ENCODE measurements around the gene UGT1A6.

Gene UGT1A6

DNA sequence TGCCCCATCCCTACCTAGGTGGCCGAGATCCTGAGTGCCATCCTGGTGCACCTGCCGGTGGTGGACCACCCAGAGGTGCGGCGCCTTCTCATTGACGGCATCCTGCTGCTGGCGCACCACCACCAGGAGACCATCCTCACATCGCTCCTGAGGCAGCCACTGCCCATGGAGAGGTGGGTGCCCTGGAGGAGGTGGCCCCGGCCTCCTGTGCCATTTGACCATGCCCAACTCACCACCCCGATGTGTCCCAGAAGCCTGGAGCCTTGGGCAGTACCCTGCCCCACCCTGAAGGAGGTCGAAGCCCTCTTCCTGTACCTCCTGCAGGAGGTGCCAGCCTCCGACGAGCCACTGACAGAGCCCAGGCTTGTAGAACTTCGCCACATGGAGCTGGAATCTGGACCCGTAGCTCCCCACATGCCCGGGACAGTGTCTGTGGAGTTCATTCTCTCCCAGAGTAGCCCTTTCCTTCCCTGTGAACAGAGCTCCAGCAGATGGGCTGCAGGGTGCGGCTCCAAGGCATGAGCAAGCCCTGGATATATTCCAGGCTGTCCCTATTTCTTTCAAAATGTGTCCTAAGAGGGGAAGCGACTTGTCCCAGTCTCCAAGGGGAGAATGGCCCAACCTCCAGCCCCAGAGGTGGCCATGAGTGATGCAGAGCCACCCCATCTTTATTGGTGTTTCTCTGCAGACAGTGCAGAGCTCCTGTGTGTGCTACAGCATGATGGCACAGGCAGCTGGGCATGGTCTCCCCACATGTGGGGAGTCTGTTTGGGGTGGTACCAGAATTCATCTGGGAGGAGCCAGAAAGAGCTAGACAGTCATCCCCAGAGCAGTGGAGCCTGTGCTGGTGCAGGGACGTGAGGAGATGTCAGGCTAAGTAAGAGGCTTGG is 127.4 kb downstream of the UGT1A6 start:
- no peak for DNase-seq

DNA sequence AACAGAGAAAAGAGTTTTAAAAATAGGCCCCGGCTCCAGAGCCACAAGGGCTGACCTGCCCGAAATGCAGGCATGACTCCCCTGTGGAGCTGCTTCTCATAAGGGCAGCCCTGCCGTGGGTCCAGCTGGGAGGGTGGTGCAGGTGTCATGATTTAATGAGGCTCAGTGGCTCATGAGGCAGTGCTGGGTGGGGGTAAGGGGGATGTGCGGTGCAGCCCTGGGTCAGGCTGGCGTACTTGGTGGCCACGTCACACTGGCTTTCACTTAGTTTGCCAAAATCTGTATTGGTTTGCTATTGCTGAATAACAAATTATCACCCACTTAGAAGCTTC is 128.1 kb downstream of the UGT1A6 start:
- no peak for DNase-seq

DNA sequence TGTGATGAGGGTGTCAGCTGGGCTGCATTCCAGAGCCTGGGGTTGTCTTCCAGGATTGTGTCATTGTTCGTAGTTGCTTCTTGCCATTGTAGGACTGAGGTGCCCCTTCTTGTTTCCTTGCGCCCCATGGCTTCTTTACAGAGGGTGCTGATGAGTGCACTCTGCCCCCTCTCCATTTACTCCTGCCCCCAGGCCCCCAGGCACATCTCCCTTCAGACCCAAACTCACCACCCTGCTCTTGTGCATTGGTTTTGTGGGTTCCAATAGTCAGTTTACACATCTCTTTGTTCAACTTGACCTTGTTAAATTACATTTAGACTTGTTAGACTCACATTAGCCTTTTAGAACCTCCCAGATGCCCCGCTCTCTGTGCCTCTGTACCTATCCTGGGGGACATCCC is 128.5 kb downstream of the UGT1A6 start:
- DNase-seq = no peak

DNA sequence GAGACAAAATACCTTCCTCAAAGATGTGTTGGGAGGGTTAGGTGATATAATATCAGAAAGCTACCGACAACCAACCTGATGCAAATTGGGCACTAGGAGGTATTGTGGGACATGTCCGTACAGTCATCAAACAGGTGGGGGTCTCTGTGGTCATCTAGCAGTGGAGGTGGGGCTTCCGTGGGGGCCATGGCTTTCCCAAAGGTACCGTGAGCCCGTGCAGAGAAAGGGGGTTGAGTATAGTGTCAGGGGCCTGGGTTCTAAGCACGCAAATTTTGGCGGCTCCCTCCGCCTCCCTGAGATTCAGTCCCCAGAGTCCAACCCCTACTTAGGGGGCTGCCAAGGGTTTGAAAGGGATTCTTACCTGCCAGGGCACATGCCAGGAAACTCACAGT is 129.0 kb downstream of the UGT1A6 start:
- no peak for DNase-seq

DNA sequence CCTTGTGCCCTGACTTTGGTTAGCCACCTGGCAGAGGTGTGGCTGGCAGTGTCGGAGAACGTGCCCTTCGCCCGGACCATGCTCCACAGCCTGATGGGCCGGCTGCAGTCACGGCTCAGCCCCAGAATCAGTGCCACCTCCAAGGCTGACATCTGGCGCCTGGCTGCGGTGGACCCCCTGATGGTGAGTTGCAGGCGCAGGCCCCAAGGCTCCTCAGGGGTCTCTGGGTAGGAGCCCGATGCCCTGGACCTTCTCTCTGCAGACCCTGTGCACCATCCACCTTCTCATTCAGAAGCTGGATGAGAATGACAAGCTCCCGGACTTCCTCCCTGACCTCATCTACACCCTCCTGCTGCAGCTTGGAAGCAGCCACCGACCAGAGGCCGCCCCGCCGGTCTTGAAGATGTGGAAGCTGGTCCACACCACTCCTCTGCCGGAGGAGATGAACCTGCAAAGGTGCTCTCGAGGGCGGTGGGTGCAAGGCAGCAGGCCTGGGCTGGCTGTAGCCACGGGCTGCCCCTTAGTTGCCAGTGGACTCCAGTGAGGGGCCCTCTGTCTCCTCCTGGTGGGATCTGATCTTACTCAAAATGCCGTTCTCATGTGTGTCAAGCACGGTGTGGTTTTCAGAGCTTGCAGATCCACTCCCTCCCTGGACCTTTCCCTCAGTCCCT is 129.5 kb downstream of the UGT1A6 start:
- no peak for DNase-seq

Measured in right kidney (tissue), 1 donor.